GM19324 (cell line): Measurements from ENCODE around the gene CAVIN3.

Experiments
- ATAC-seq: cut with Tn5 transposase; IDR thresholded peaks from one replicate; pipeline ENCODE4 v1.9.1; 2021; ENCODE audit warnings: mild to moderate bottlenecking, moderate library complexity; ENCODE audit not compliant: unreplicated experiment, low FRiP score

The CAVIN3 gene

GRCh38 chr11:6273188-6273587 is 47.1 kb downstream of the CAVIN3 start:
- no peak for ATAC-seq

GRCh38 chr11:6271598-6271997 is 48.7 kb downstream of the CAVIN3 start:
- no peak for ATAC-seq

GRCh38 chr11:6270584-6271246 is 49.6 kb downstream of the CAVIN3 start:
- ATAC-seq: no peak

GRCh38 chr11:6269994-6270393 is 50.3 kb downstream of the CAVIN3 start:
- ATAC-seq: no peak
